ENCODE data around the gene SUGT1. TPM values are rescaled to one million over a fixed set of nuclear protein-coding genes. Genes with fewer than 3 reads are reported as not detected.

SUGT1 gene
- total and polyA plus RNA-seq, 2 donors (not counting 3 experiments of a cell fraction or from before 2014, with no cell fraction given) = 21.7 to 78.8 TPM

- H3K27me3 ChIP-seq (ENCODE audit: control insufficient read depth in 2 of 2, insufficient read depth in 2 of 2, low read length in 2 of 2) = no peaks in the 10 kb centered on the region
- no peaks in the 10 kb centered on the region for H3K9me3 ChIP-seq (replicated peaks; ENCODE audit: control insufficient read depth, insufficient read depth, low read length)
- dilution Hi-C loops (cut with MboI; ENCODE audit: extremely low pct_ligation_motif_present, low sequenced_read_pairs) (no loop called here), intact Hi-C loops (cut with micrococcal nuclease) (loop anchor here (5.0 kb wide), 1 partner anchor 43 kb away; no protein-coding TSS in a partner anchor)
- no TSS peak for BruUV-seq (replicated peaks)
- no peaks in the 10 kb centered on the region for H3K9me1 ChIP-seq (replicated peaks; ENCODE audit: control insufficient read depth, extremely low read depth, insufficient read depth, low read length)
- H3K4me3 ChIP-seq (replicated peaks in 1 of 3; ENCODE audit: insufficient read depth in 1 of 3, low read depth in 1 of 3, low read length in 3 of 3) = no peak overlapping the region
- no peak for DNase-seq (ENCODE audit: low read depth, low spot score)
- H3K27ac ChIP-seq (ENCODE audit: insufficient read depth, low read depth, low read length) = no peak overlapping the region
- H3K4me1 ChIP-seq (ENCODE audit: control insufficient read depth, extremely low read depth, insufficient read depth, low read length) = peaks cover 8% of the 10 kb centered on the region
- no peak for FAIRE-seq
- no peak overlapping the region for H2AFZ ChIP-seq (ENCODE audit: low read depth, low read length)
- CTCF ChIA-PET = no interaction called here
- H4K20me1 ChIP-seq (replicated peaks; ENCODE audit: control insufficient read depth, extremely low read depth, insufficient read depth, low read length) = no peaks in the 10 kb centered on the region
- no peaks in the 10 kb centered on the region for H3K36me3 ChIP-seq (ENCODE audit: control insufficient read depth in 2 of 2, extremely low read depth in 1 of 2, insufficient read depth in 2 of 2, low read length in 2 of 2)
- no peak overlapping the region for H3K4me2 ChIP-seq (ENCODE audit: insufficient read depth, low read length)
- no peak overlapping the region for H3K9ac ChIP-seq (replicated peaks; ENCODE audit: extremely low read depth, insufficient read depth, low read length)
- TF ChIP-seq POLR2AphosphoS5 (IDR thresholded peaks at IDR 0.05; ENCODE audit: insufficient read depth, low read depth, low read length) (no peak), CTCF (IDR thresholded peaks at IDR 0.05; ENCODE audit: extremely low read depth in 1 of 2, insufficient read depth in 1 of 2, low read depth in 1 of 2, low read length in 2 of 2) (no peak), EZH2 (IDR thresholded peaks at IDR 0.05; ENCODE audit: borderline replicate concordance, low read depth, low read length, severe bottlenecking) (no peak), JUN (IDR thresholded peaks at IDR 0.05; ENCODE audit: borderline replicate concordance, insufficient read depth, insufficient read length, low read depth) (no peak), MYC (IDR thresholded peaks at IDR 0.05; ENCODE audit: low read depth, low read length) (no peak), GATA2 (IDR thresholded peaks at IDR 0.05; ENCODE audit: insufficient read depth, insufficient read length, low read depth, low read length) (no peak), FOS (IDR thresholded peaks at IDR 0.05; ENCODE audit: borderline replicate concordance, insufficient read depth, low read length) (no peak), POLR2A (IDR thresholded peaks at IDR 0.05; ENCODE audit: low read depth, low read length) (no peak), MAX (IDR thresholded peaks at IDR 0.05; ENCODE audit: insufficient read depth, insufficient read length) (no peak)
- POLR2A ChIA-PET = no interaction called here
- H3K79me2 ChIP-seq (ENCODE audit: control insufficient read depth, insufficient read depth, low read length) = peaks cover 41% of the 10 kb centered on the region
Measured at GRCh38 chr13:52615134-52615801, 37.4 kb upstream of the SUGT1 start.

Data from endothelial cell of umbilical vein (primary cell).